Raji (cell line): ENCODE measurements around the gene AFF3.

ENCODE experiments used
- POLR2A ChIP-seq: IDR thresholded peaks from 2 replicates; pipeline ENCODE4 v1.6.1; 2011; ENCODE audit warnings: low read depth, low read length, control low read depth; ENCODE audit not compliant: insufficient read depth

AFF3 gene

DNA sequence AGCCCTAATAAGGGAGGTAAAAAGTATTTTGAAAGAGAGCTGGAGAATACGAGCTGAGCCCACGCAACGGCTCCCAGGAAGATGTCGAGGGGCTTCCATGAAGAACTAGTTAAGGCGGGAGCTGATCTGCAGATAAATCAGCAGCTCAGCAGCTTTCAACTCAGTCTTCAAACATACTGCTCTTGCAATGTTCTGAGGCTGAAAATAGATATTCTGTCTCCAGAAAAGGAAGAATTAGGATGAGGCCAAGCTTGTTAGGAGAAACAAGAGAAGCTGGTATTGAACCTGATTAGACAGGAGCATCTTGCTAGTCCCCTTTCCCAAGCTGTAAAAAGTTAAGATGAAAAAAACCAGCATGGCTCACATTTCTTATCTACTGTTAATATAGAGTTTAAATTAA lies 91.1 kb downstream of the AFF3 start:
- TF ChIP-seq POLR2A: no peak

DNA sequence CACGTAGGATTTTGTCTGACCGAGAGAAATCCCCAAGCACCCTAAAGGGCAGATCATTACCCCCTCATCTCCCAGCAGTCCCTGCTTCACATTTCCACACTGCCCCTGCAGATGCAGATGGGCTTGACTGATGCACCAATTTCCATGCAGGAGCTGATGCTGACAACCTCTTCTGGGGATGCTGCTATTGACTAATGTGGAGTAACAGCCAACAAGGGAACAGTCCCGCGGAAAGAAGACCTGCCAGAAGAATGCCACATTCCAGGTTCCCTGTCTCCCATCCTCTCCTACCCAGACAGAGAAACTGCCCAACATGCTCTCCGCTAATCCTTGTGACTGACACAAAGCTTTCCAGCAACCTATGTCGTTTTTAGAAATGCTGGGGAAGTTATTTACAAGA lies 91.7 kb downstream of the AFF3 start:
- no peak for TF ChIP-seq POLR2A

DNA sequence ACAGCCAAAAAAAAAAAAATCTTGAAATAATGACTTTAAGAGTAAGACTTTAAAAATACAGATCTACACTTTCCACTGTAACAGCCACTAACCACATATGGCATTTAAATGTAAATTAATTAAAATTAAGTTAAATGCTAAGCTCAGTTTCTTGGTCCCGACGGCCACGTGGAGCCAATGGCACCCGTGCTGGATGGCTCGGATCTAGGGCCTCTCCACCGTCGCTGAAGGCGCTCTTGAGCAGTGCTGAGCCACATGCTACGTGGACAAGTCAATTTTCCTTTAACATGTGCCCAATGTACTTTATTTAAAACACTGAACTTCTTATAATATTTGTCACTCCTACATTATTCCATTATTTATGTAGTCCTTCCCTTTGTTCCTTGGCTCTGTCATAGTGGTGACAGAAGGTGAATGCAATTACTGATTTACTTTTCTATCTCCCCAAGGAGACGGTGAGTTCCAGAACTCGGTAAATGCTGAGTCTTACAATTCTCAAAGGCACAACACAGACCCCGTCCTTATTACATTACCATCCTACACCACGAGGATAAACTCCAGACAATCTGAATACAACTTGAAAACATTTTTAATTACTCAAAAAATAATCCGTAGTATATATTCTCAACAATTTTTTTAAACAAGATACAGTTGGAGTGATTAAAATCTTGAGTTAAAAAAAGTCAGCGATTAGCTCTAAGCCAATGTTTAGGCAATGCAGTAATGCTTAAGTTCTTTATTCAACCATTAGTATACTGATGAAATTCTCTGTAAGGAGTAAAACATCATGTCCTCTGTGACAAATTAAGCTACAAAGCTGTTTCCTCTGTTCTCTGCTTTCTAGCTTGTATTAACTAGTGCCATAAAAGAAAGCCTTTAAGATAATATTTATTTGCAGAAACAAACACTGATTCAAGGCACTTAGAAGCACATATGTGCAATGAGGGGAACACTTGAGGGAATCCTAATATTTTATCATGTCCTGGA lies 95.1 kb downstream of the AFF3 start:
- no peak for TF ChIP-seq POLR2A

DNA sequence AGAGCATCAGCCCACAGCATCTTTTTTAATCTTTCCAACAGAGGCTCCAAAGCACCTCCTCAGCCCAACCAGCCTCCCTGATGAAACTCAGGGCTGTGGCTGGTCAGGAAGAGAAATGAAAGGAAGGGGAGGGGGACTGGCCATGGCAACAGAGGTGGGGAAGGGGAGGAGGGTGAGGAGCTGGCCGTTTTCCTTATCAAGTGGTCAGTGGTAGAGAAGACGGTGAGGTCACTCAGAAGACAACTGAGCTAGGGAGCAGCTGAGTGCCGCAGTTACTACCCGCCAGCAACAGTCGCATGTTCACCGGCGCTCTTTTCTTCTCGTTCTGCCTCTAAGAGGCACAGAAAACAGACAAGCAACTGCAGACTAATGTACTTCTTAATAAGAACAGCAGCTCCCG lies 97.4 kb downstream of the AFF3 start:
- TF ChIP-seq POLR2A: no peak

DNA sequence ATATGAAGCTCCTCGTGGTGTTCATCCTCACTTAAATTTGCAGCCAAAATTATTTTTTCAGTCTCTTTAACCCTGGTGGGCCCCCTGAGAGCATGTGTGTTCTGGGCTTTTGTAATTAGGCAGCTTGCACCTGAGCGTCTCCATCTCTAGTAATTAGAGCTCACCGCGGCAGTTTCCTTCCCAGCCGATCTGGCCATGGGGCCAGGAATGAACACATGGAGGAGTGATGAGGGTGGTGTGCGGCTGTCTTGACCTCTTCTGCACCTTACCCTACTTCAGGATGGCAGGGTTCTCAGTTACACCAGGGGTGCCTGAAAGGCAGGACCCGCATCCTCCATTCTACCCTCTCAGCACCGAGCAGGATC lies 98.5 kb downstream of the AFF3 start:
- TF ChIP-seq POLR2A: no peak

DNA sequence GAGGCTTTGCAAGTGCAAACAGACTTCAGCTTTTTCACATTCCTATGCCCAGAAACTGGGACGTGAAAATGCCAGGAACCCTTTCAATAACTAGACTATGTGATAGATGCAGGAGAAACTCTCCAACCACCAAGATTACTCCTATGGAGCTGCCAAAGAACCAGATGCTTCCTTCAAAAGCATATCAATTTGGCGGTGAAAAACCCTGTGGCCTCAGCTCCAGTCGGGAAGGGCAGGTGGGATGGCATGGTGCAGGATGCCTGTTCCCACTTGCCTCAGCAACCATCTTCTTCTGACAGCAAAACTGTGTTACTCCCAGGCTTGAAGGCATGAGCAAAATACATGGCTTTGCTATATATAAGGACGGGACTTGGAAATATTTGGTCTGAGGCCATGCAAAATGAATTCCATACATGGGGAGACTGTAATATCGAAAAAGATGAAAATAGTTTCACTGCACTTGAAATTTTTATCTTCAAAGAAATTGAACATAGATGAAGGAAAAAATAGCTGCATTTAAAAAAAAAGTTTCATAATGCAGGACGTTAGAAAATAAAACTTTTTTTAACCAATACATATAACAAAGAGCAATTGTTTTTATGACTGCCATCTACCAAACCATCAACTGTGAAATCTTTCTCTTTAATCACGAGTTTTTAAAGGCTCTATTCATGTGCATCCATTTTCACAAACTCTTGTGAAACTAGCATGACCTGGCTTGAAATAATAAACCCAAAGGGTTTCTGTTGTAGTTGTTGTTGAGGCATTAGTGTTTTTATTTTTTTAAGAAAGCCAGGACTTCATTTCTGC lies 99.1 kb downstream of the AFF3 start:
- TF ChIP-seq POLR2A: no peak

DNA sequence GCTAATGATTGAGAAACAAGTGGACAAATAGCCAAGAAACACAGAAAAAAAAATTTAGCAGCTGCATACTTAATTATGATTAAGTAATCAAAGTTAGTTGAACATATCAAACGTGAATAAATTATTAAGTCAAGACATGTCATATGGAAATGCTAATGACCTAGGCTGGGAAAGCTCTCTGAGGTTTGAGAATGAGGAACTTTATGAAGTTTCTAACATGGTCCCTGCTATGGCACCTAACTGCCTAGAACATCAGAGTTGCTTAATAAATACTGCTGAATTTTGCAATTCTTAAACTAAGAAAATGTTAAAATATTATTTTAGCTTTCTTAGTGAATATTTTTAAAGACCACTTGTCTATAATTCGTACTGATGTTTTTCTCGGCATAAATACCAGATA lies 99.8 kb downstream of the AFF3 start:
- TF ChIP-seq POLR2A: no peak

DNA sequence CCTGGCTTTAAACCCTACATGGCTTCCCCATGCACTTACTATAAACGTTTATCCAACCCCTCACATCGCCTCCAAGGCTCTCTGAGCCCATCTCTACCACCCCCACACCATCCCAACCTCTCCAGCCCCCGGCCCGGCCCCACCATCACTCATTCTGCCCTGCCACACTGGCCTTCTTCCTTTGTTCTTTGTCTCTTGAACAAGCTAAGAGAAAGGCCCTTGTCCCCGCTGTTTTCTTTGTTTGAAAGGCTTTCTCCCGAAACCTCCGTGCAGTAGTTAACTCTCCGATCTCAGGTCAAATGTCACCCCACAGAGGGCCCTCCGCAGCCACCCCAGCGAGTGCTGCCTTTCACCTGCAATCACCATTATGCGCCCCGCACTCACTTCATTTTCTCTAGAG lies 100.4 kb downstream of the AFF3 start:
- TF ChIP-seq POLR2A: no peak

DNA sequence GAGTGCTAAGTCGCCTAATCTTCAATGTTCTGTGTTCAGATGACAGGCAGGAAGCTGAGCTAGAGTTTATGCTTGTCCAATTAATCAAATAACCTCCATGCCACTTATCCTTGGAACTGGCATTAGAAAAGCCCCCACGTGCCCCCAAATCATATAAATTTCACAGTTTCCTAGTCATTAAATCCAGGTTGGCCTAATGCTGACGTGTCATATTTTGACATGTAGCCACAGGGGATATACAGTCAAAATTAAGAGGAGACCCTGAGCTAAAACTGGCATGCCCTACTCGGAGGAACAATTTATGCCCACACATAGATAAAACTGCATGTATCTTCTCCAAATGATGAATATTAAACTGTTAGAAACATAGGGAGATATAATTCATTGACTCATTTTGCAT lies 101.0 kb downstream of the AFF3 start:
- no peak for TF ChIP-seq POLR2A

DNA sequence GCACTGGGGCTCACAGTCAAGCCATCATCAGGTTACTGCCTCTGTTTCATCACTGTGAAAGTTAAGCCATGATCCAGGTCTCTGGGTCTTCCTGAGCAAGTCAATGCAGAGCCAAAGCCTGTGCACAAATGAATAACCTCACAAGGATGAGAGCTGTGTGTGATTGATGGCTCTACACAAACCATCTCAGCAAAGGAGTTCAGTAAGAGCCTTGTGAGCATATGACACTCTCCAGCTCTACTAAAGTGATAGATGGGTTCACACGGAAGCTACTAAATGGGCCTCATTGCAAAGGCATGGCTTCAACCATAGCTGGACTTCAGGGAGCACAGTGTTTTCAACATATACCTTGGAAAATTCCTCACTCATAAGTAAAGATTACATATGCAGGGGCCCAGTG lies 101.5 kb downstream of the AFF3 start:
- TF ChIP-seq POLR2A: no peak

DNA sequence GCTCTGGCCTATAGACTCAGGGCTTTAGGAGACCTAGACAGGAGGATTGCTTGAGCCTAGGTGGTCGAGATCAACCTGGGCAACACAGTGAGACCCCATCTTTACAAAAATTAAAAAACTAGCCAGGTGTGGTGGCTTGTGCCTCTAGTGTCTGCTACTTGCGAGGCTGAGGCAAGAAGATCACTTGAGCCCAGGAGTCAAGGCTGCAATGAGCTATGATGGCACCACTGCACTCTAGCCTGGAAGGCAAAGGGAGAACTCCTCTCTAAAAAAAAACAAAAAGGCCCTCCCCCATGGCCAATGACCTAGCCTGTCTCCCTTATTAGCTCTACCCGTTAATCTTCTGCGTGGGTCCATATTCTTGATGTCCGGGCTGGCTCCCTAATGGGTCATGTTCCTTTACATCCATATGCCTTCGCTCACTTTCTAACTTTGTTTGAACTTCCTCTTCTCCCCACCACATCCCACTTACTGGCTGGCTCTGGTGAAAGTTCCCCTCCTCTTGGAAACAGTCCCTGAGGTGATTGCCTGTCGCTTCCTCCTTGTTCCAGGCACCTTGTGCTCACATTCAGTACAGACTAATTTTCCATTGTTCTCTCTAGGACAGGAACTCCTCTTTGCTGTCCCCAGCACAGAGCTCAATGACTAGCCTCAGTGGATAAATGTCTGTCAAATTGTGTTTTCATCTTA lies 103.0 kb downstream of the AFF3 start:
- no peak for TF ChIP-seq POLR2A

DNA sequence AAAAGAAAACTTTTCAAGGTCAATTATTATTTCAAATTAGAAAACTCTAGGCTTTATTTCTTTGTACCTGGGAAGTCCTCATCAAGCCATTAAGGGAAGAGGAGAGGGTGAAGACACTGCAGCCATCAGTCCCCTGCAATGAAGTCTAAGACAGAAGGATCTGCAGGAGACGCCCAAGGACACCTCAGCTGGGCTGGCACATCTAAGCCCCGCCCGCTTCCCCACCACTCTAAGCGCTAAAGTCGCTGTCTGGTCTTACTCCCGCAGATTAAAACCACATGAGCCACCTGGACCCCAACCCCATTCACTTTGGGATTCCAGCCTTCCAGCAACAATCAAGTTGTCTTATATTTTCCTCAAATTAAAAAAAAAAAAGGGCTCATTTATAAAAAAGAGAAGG lies 104.4 kb downstream of the AFF3 start:
- no peak for TF ChIP-seq POLR2A

DNA sequence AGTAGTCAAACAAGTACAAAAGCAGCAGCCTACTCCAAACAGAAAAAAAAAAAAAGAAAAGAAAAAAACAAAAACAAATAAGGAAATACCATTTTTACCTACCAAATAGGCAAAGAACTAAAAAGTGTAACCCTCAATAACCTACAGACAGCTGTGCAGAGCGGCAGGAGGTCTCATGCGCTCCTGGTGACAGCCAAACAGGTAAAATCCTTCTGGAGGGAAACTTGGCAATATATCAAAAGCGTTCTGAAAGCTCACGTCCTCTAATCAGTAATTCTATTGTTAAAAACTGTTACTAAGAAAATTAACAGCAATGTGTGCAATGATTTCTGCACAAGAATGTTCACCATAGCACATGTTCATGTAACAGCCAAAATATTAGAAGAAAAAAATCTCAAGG lies 105.6 kb downstream of the AFF3 start:
- no peak for TF ChIP-seq POLR2A

DNA sequence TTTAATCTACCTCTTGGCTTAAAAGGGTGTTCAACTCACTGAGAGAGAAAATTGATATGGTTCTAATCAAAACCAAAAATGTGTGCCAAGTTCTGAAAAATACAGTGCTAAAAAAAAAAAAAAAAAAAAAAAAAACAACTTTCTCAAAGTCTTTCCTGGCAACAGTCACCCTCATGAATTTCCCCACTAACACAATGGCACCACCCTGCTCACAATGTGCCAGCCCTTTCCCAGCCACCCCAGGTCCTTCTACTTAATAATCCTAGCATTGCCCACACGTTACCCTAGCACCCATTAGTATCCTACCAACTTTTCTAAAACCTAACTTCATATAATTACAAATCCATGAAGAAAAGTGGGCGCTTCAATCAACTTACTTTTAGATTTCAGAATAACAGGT lies 106.4 kb downstream of the AFF3 start:
- TF ChIP-seq POLR2A: no peak

DNA sequence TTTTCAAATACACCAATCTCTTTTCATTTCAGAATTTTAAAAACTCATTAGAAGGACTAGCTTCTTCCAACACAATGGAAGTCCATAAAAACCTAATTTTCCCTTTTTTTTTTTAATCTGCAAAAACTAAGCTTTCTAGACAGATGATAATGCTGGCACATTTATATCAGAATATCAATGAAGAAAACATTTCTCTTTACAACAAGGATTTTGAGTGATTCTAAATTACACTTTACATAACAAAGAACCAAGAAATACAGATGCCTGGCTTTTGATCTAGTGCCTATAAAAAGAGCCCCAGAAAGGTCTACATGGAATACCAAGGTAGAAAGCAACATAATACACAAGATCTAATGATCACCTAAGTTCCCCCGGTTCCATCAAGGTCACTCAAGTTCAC lies 108.0 kb downstream of the AFF3 start:
- no peak for TF ChIP-seq POLR2A
